HepG2 (cell line): ENCODE results near the gene HS6ST1. TPM values are rescaled to one million over a fixed set of nuclear protein-coding genes. Genes with fewer than 3 reads are reported as not detected.
A peak's percentile ranks its signal among the peaks of the same experiment; 100 is the strongest.

ENCODE experiments used
- ASH2L ChIP-seq: fragments of 300-600, 200-600 bp; sonication (generic); IDR thresholded peaks from 2 replicates; pipeline ENCODE4 v1.7.0; 2017; ENCODE audit warnings: low read depth, mild to moderate bottlenecking, moderate library complexity, mixed read lengths, low read length; ENCODE audit not compliant: insufficient read length
- ATAD3A ChIP-seq: sonication (generic); formaldehyde crosslinking; IDR thresholded peaks from 2 replicates; pipeline ENCODE4 v1.4.0; 2020; ENCODE audit warnings: missing genetic modification reagents
- CREM ChIP-seq, 2 experiments: sonication (generic) in 1 of 2; formaldehyde crosslinking in 1 of 2; IDR thresholded peaks; 2 replicates each; pipeline versions ENCODE4 v1.4.0 to v1.6.1; 2016 to 2020; ENCODE audit warnings: antibody characterized with exemption in 1 of 2, mild to moderate bottlenecking in 1 of 2, missing genetic modification reagents in 1 of 2
- CTCF ChIP-seq: sonication (generic); formaldehyde crosslinking; IDR thresholded peaks from 2 replicates; pipeline ENCODE4 v1.5.0; 2020; ENCODE audit warnings: mild to moderate bottlenecking, missing genetic modification reagents, moderate library complexity
- FOXA1 ChIP-seq, 2 experiments: fragments of 450-650 bp in 1 of 2; sonication (generic) in 1 of 2; formaldehyde crosslinking in 1 of 2; IDR thresholded peaks; 2 replicates each; pipeline versions ENCODE4 v1.4.0 to v1.6.1; 2016 to 2020; ENCODE audit warnings: missing genetic modification reagents in 1 of 2
- MIER2 ChIP-seq: IDR thresholded peaks from 2 replicates; pipeline ENCODE4 v1.6.1; 2016; ENCODE audit warnings: missing biosample characterization, missing genetic modification reagents
- NFIC ChIP-seq: IDR thresholded peaks from 2 replicates; pipeline ENCODE4 v1.6.1; 2012; ENCODE audit warnings: mild to moderate bottlenecking, low read length, inconsistent platforms
- PAF1 ChIP-seq: IDR thresholded peaks from 2 replicates; pipeline ENCODE4 v1.6.1; 2016; ENCODE audit warnings: missing genetic modification reagents, missing compliant biosample characterization
- RBM22 ChIP-seq: fragments of 200-400 bp; formaldehyde crosslinking; optimal IDR thresholded peaks from 2 replicates; pipeline ENCODE3; 2017; ENCODE audit warnings: mild to moderate bottlenecking, low read length, moderate library complexity
- REL ChIP-seq: sonication (generic); formaldehyde crosslinking; conservative IDR thresholded peaks from 2 replicates; pipeline ENCODE4 v1.8.0; 2022; ENCODE audit warnings: mild to moderate bottlenecking, missing genetic modification reagents, moderate library complexity
- SSRP1 ChIP-seq: IDR thresholded peaks from 2 replicates; pipeline ENCODE4 v1.6.1; 2016; ENCODE audit warnings: control low read depth
- TFDP1 ChIP-seq: IDR thresholded peaks from 2 replicates; pipeline ENCODE4 v1.6.1; 2016; ENCODE audit warnings: missing compliant biosample characterization, missing genetic modification reagents, borderline replicate concordance
- THYN1 ChIP-seq: sonication (generic); formaldehyde crosslinking; IDR thresholded peaks from 2 replicates; pipeline ENCODE4 v1.8.1; 2023; ENCODE audit warnings: low read depth, mild to moderate bottlenecking, moderate library complexity, missing genetic modification reagents, borderline replicate concordance
- TOE1 ChIP-seq: sonication (generic); formaldehyde crosslinking; IDR thresholded peaks from 2 replicates; pipeline ENCODE4 v1.4.0; 2020; ENCODE audit warnings: mild to moderate bottlenecking, missing genetic modification reagents
- YEATS4 ChIP-seq: sonication (generic); formaldehyde crosslinking; IDR thresholded peaks from 2 replicates; pipeline ENCODE4 v1.4.0; 2020; ENCODE audit warnings: missing genetic modification reagents, borderline replicate concordance
- ZBTB42 ChIP-seq: sonication (generic); formaldehyde crosslinking; IDR thresholded peaks from 2 replicates; pipeline ENCODE4 v1.5.0; 2020; ENCODE audit warnings: mild to moderate bottlenecking, missing genetic modification reagents
- ZNF235 ChIP-seq: sonication (generic); formaldehyde crosslinking; IDR thresholded peaks from 2 replicates; pipeline ENCODE4 v1.8.1; 2023; ENCODE audit warnings: mild to moderate bottlenecking, missing genetic modification reagents, borderline replicate concordance
- ZNF251 ChIP-seq: sonication (generic); formaldehyde crosslinking; IDR thresholded peaks from 2 replicates; pipeline ENCODE4 v1.9.0; 2021; ENCODE audit warnings: mild to moderate bottlenecking, missing genetic modification reagents
- ZNF354B ChIP-seq: sonication (generic); formaldehyde crosslinking; IDR thresholded peaks from 2 replicates; pipeline ENCODE4 v1.8.0; 2022; ENCODE audit warnings: mild to moderate bottlenecking, missing genetic modification reagents
- ZNF513 ChIP-seq: sonication (generic); formaldehyde crosslinking; conservative IDR thresholded peaks from 2 replicates; pipeline ENCODE4 v1.5.0; 2020; ENCODE audit warnings: missing genetic modification reagents
- ZNF816 ChIP-seq: sonication (generic); formaldehyde crosslinking; IDR thresholded peaks from 2 replicates; pipeline ENCODE4 v1.8.0; 2022; ENCODE audit warnings: missing genetic modification reagents, mild to moderate bottlenecking, borderline replicate concordance
- polyA plus RNA-seq, 8 experiments: library from polyadenylated mRNA; depleted of rRNA in 3 of 8; stranded (reverse) in 7 of 8; unstranded in 1 of 8; fragments of >200 nt; fragmentation: Illumina TruSeq in 4 of 8; extraction: Trizol in 4 of 8; gene quantifications; 2 replicates each; pipeline versions ENCODE4 v1.2.1 to v1.2.3, GENCODE V29; 2011 to 2016; ENCODE audit warnings: low read depth in 4 of 8, missing spikeins in 1 of 8, mixed read lengths in 1 of 8; ENCODE audit not compliant: insufficient read depth in 1 of 8
- total RNA-seq, 5 experiments: library from RNA; depleted of rRNA; stranded (reverse); fragments of >200 nt; fragmentation: Illumina TruSeq; extraction: Trizol; gene quantifications; 2 replicates each; pipeline ENCODE4 v1.2.3, GENCODE V29; 2016; ENCODE audit warnings: low read depth in 1 of 5

The HS6ST1 gene
- total and polyA plus RNA-seq, 2 of the 13 experiments (the other 11 are each of a cell fraction or from before 2014, with no cell fraction given) = 34.5 to 84.6 TPM

DNA sequence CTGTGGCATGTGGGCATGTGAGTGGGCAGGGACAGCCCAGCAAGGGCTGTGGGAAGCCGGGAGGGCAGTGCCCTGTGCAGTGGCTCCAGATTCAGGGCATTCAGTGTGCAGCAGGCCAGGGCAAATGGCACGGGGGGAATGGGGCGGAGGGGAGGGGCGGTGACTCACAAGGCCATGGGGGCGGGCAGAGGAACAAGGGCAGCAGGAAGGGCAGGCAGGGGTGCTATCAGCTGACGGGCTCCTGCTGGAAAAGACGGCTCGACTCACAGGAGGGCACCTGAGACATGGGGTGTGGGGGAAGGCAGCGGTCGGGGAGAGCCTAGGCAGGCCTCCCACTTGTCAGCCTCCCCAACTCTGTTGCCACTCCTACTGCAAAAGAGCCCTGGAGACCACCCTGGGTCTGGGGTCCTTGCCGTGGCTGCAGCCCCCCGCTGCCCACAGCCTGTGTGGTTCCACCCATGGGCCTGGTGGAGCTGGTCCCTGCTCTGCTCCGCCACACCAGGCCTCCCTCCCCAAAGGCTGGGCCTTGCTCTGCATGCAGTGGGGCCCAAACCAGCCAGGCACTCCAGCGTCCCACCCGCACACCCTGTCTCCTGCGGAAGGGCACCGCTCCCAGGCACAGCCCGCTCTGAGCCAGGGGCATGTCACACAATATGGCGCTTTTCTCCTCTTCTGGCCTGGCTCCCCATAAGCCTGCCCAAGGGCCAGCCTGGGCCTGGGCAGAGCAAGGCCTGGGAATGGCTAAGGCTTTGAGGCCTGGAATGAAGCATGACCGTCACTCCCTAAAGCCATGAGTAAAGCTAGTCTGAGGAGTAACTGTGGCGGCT, 25.9 kb downstream of the HS6ST1 start (continued):
- TF ChIP-seq MIER2 (no peak), FOXA1 (IDR thresholded peaks at IDR 0.05) (no peak), FOXA1 (CRISPR knock-in tag; IDR thresholded peaks at IDR 0.05) (no peak), TFDP1 (CRISPR knock-in tag) (no peak), SSRP1 (CRISPR knock-in tag) (no peak), ASH2L (no peak), TOE1 (CRISPR knock-in tag) (no peak), THYN1 (CRISPR knock-in tag) (no peak), ATAD3A (CRISPR knock-in tag) (no peak), REL (no peak), ZNF251 (CRISPR knock-in tag) (no peak), YEATS4 (CRISPR knock-in tag) (no peak), ZNF354B (CRISPR knock-in tag) (no peak), CTCF (CRISPR knock-in tag) (0 out of 2 replicates have a peak, but pooled peaks have one; percentile 16), PAF1 (CRISPR knock-in tag) (no peak), ZNF816 (CRISPR knock-in tag) (no peak), ZBTB42 (no peak), ZNF513 (CRISPR knock-in tag) (no peak), CREM (IDR thresholded peaks at IDR 0.05) (no peak), CREM (CRISPR knock-in tag; IDR thresholded peaks at IDR 0.05) (no peak), RBM22 (peak; percentile 32), ZNF235 (CRISPR knock-in tag) (no peak), NFIC (no peak)
